Panc1 (cell line): ENCODE data around the gene BEX2. TPM values are rescaled to one million over a fixed set of nuclear protein-coding genes. Genes with fewer than 3 reads are reported as not detected.
A peak's percentile ranks its signal among the peaks of the same experiment; 100 is the strongest.

Source experiments
- ATAC-seq: fragments of 200-7000 bp; cut with Tn5 transposase; 2 replicates; pipeline ENCODE4 v1.9.1; 2020; ENCODE audit warnings: mild to moderate bottlenecking, moderate library complexity
- BruUV-seq: library from RNA; stranded (reverse); fragments of 400-500 nt; replicated peaks from 2 replicates; lab custom pipeline; 2021; lab: Mats Ljungman, UMichigan
- CTCF ChIA-PET: fragments of 300-600 bp; sonication (Branson Sonifier 250); formaldehyde crosslinking; loops from one replicate; lab custom pipeline; 2022; ENCODE audit warnings: antibody characterized with exemption; lab: Charles Lee
- POLR2A ChIA-PET: fragments of 300-600 bp; sonication (Branson Sonifier 250); formaldehyde crosslinking; loops from one replicate; lab custom pipeline; 2022; ENCODE audit warnings: antibody characterized with exemption; lab: Charles Lee
- DNase-seq: peaks from one replicate; pipeline ENCODE4 v3.0.0-alpha.2; 2010; ENCODE audit warnings: low read depth, low spot score
- H3K27ac ChIP-seq: 2 replicates; pipeline ENCODE4 v1.5.1; 2011; ENCODE audit warnings: mild to moderate bottlenecking, low read length, inconsistent platforms
- H3K27me3 ChIP-seq: fragments of 200-500 bp; sonication (Bioruptor generic); 2 replicates; pipeline ENCODE4 v1.6.0; 2014; ENCODE audit warnings: low read length, inconsistent platforms; ENCODE audit not compliant: control insufficient read depth, insufficient read depth
- H3K36me3 ChIP-seq: fragments of 200-500 bp; sonication (Bioruptor generic); 2 replicates; pipeline ENCODE4 v1.5.1; 2014; ENCODE audit warnings: inconsistent platforms, mild to moderate bottlenecking, low read length, moderate library complexity; ENCODE audit not compliant: control insufficient read depth, insufficient read depth
- H3K4me1 ChIP-seq: 2 replicates; pipeline ENCODE4 v1.5.1; 2011; ENCODE audit warnings: inconsistent platforms, mild to moderate bottlenecking, low read length, moderate library complexity; ENCODE audit not compliant: control insufficient read depth, insufficient read depth
- H3K4me3 ChIP-seq, 2 experiments: 2 replicates each; pipeline ENCODE4 v1.5.1; 2011 to 2012; ENCODE audit warnings: low read depth in 2 of 2, low read length in 2 of 2, mild to moderate bottlenecking in 2 of 2, inconsistent platforms in 1 of 2, moderate library complexity in 1 of 2
- H3K9me3 ChIP-seq: fragments of 200-500 bp; sonication (Bioruptor generic); 2 replicates; pipeline ENCODE4 v1.5.1; 2014; ENCODE audit warnings: low read depth, mild to moderate bottlenecking, inconsistent platforms, low read length, moderate library complexity; ENCODE audit not compliant: control insufficient read depth, insufficient read depth
- CTCF ChIP-seq: fragments of 450-650 bp; IDR thresholded peaks from 2 replicates; pipeline ENCODE4 v1.5.1; 2017; ENCODE audit warnings: mild to moderate bottlenecking
- POLR2AphosphoS5 ChIP-seq: IDR thresholded peaks from 2 replicates; pipeline ENCODE4 v1.6.1; 2012; ENCODE audit warnings: mild to moderate bottlenecking, low read depth, low read length, moderate library complexity
- SIN3A ChIP-seq: IDR thresholded peaks from 2 replicates; pipeline ENCODE4 v1.6.1; 2012; ENCODE audit warnings: low read depth, mild to moderate bottlenecking, low read length, moderate library complexity, borderline replicate concordance; ENCODE audit not compliant: insufficient read depth
- TCF7L2 ChIP-seq: IDR thresholded peaks from 2 replicates; pipeline ENCODE4 v1.6.1; 2011; ENCODE audit warnings: mild to moderate bottlenecking, low read depth, low read length, inconsistent platforms
- in situ Hi-C: cut with HindIII; loops from 2 replicates; pipeline ENCODE4 v1.10.0; 2016; ENCODE audit warnings: low sequenced_read_pairs, low pct_unique_long_range_greater_than_20kb
- intact Hi-C: fragments of 100-400 bp; cut with micrococcal nuclease; formaldehyde crosslinking; loops from one replicate; pipeline ENCODE4 v1.10.0; 2022; ENCODE audit not compliant: unreplicated experiment
- total RNA-seq: library from RNA; stranded (reverse); gene quantifications from one replicate; pipeline ENCODE4 v1.2.1, GENCODE V29; 2021; ENCODE audit not compliant: unreplicated experiment
- TF ChIP-seq, protein P1 (sequence below), 2 experiments: IDR thresholded peaks; 2 replicates each; pipeline ENCODE4 v1.6.1; 2011 to 2012; ENCODE audit warnings: low read depth in 2 of 2, control low read depth in 1 of 2, low read length in 1 of 2, mild to moderate bottlenecking in 1 of 2, moderate library complexity in 1 of 2; ENCODE audit not compliant: insufficient read depth in 1 of 2

BEX2 gene
- total RNA-seq, 1 experiment from 2014 or later, result 9.1 TPM

DNA sequence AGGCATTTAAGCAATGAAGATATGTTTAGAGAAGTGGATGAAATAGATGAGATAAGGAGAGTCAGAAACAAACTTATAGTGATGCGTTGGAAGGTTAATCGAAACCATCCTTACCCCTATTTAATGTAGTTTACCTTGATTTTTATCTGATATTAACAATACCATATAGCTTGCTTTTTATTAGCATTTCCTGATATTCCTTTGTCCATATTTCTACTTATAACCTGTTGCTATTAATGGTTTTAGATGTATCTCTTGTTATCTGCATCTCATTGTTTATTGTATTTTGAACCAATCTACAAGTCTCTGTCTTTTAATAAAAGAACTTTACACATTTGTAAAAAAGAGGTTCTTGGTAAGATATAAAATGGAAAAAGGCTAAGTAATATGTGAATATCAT, 47.1 kb upstream of the BEX2 start:
- ATAC-seq (no peak), DNase-seq (no peak)
- in situ Hi-C loops (no loop called here), intact Hi-C loops (no loop called here)
- ChIA-PET POLR2A (no interaction called here), CTCF (interaction anchor here (0.6 to 0.8 kb wide), 2 partner anchors 19 to 109 kb away, joined by 3 to 4 read pairs; no protein-coding TSS in a partner anchor)
- Histone ChIP-seq H3K4me3 (no peak overlapping the region), H3K36me3 (peaks cover 2% of the 10 kb centered on the region), H3K27me3 (no peaks in the 10 kb centered on the region), H3K9me3 (no peaks in the 10 kb centered on the region), H3K4me1 (peaks cover 10% of the 10 kb centered on the region), H3K27ac (no peak overlapping the region)
- TF ChIP-seq SIN3A, result no peak
- BruUV-seq, result TSS peak; percentile 99

GRCh38 chrX:103356858-103357257, 46.1 kb upstream of the BEX2 start:
- ATAC-seq, result peak; percentile 75
- Histone ChIP-seq H3K4me1 (peaks cover 2% of the 10 kb centered on the region; the same call in 1 of the 2 replicates), H3K9me3 (no peaks in the 10 kb centered on the region), H3K27me3 (no peaks in the 10 kb centered on the region), H3K36me3 (peaks cover 2% of the 10 kb centered on the region), H3K4me3 (peak overlapping the region; percentile 74 to 78), H3K27ac (peak overlapping the region; percentile 86)
- TF ChIP-seq POLR2AphosphoS5, result no peak
- TF ChIP-seq SIN3A, result no peak
- TF ChIP-seq, protein P1, sequence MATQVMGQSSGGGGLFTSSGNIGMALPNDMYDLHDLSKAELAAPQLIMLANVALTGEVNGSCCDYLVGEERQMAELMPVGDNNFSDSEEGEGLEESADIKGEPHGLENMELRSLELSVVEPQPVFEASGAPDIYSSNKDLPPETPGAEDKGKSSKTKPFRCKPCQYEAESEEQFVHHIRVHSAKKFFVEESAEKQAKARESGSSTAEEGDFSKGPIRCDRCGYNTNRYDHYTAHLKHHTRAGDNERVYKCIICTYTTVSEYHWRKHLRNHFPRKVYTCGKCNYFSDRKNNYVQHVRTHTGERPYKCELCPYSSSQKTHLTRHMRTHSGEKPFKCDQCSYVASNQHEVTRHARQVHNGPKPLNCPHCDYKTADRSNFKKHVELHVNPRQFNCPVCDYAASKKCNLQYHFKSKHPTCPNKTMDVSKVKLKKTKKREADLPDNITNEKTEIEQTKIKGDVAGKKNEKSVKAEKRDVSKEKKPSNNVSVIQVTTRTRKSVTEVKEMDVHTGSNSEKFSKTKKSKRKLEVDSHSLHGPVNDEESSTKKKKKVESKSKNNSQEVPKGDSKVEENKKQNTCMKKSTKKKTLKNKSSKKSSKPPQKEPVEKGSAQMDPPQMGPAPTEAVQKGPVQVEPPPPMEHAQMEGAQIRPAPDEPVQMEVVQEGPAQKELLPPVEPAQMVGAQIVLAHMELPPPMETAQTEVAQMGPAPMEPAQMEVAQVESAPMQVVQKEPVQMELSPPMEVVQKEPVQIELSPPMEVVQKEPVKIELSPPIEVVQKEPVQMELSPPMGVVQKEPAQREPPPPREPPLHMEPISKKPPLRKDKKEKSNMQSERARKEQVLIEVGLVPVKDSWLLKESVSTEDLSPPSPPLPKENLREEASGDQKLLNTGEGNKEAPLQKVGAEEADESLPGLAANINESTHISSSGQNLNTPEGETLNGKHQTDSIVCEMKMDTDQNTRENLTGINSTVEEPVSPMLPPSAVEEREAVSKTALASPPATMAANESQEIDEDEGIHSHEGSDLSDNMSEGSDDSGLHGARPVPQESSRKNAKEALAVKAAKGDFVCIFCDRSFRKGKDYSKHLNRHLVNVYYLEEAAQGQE (IDR thresholded peaks at IDR 0.05; ENCODE audit: insufficient read depth in 1 of 2, low read depth in 2 of 2, low read length in 1 of 2), result no peak
- TF ChIP-seq CTCF, result no peak
- no peak for TF ChIP-seq TCF7L2
- intact Hi-C loops, result no loop called here
- ChIA-PET CTCF (interaction anchor here (0.6 to 1.6 kb wide), 3 partner anchors 15 to 132 kb away, joined by 3 to 6 read pairs (median 4); no protein-coding TSS in a partner anchor), POLR2A (interaction anchor here (0.5 to 0.7 kb wide), 3 partner anchors 18 to 104 kb away, joined by 3 to 10 read pairs (median 6); no protein-coding TSS in a partner anchor)
- DNase-seq, result no peak
- in situ Hi-C loops, result no loop called here
- BruUV-seq, result no TSS peak
